Measurements from ENCODE around the gene GPC2. TPM values are rescaled to one million over a fixed set of nuclear protein-coding genes. Genes with fewer than 3 reads are reported as not detected.

Gene GPC2
- total RNA-seq, 1 experiment from 2014 or later: 45.2 TPM

GRCh38 chr7:100120733-100121036 is 56.5 kb downstream of the GPC2 start:
- no peak for TF ChIP-seq CTCF (conservative IDR thresholded peaks at IDR 0.05)
- H3K79me2 ChIP-seq (ENCODE audit: insufficient read depth, low read length): no peaks in the 10 kb centered on the region
- H4K8ac ChIP-seq (replicated peaks; ENCODE audit: insufficient read length, low read depth, low read length): no peak overlapping the region
- H4K5ac ChIP-seq (ENCODE audit: insufficient read length, low read depth, low read length): no peak overlapping the region
- H3K4me1 Mint-ChIP-seq: peaks cover 12 to 16% of the 10 kb centered on the region in 2 experiments
- H3K4me2 ChIP-seq (ENCODE audit: insufficient read depth, insufficient read length, low read length): peak overlapping the region; percentile 65
- H3K9ac ChIP-seq (ENCODE audit: extremely low read depth, insufficient read length, low read length): no peak overlapping the region
- H3K23ac ChIP-seq (ENCODE audit: insufficient read length, low read depth, low read length): no peak overlapping the region
- no peak overlapping the region for H2BK12ac ChIP-seq (ENCODE audit: insufficient read length, low read depth, low read length)
- no peaks in the 10 kb centered on the region for H3K27me3 Mint-ChIP-seq (ENCODE audit: low read depth)
- peaks cover 6 to 23% (median 17%) of the 10 kb centered on the region in 3 experiments; a peak in 5 of 7 replicates for H3K36me3 Mint-ChIP-seq (ENCODE audit: insufficient read depth in 1 of 3, low read depth in 3 of 3)
- no peak overlapping the region for H4K91ac ChIP-seq (ENCODE audit: insufficient read length, low read depth, low read length)
- H2AFZ ChIP-seq (ENCODE audit: low read length): no peak overlapping the region
- no peak overlapping the region for H2BK15ac ChIP-seq (ENCODE audit: low read depth, low read length)
- H3K23me2 ChIP-seq (ENCODE audit: insufficient read length, low read depth, low read length, poor library complexity, severe bottlenecking): peaks cover 5% of the 10 kb centered on the region
- H3K27ac ChIP-seq (ENCODE audit: insufficient read length, low read depth, low read length): no peak overlapping the region
- H3K18ac ChIP-seq (ENCODE audit: insufficient read length, low read depth, low read length): no peak overlapping the region
- H2BK20ac ChIP-seq (ENCODE audit: low read depth, low read length, poor library complexity, severe bottlenecking): no peak overlapping the region
- H3K79me1 ChIP-seq (ENCODE audit: insufficient read depth, low read depth, low read length, poor library complexity, severe bottlenecking): no peaks in the 10 kb centered on the region
- no CpG with 5 or more reads among the region's 1 CpG for WGBS (ENCODE audit: extremely low coverage, insufficient read length, low lambda C conversion rate)
- peak overlapping the region; percentile 96 to 98 for H3K4me3 Mint-ChIP-seq
- no peaks in the 10 kb centered on the region for H4K20me1 ChIP-seq (ENCODE audit: control insufficient read depth, insufficient read depth, insufficient read length)
- DNase-seq: no peak
- no peaks in the 10 kb centered on the region for H3K9me3 Mint-ChIP-seq
- no peaks in the 10 kb centered on the region for H3K27me3 ChIP-seq (ENCODE audit: insufficient read depth, low read length)
- H3K4ac ChIP-seq (ENCODE audit: low read depth, low read length): no peak overlapping the region
- H2AK5ac ChIP-seq (ENCODE audit: insufficient read length, low read length): no peak overlapping the region
- no peak overlapping the region for H2BK120ac ChIP-seq (ENCODE audit: low read depth, low read length, poor library complexity, severe bottlenecking)
- H3K27ac Mint-ChIP-seq: peak overlapping the region in 2 of 3 experiments; percentile 5 to 80; a peak in 3 of 7 replicates
- H3K56ac ChIP-seq (ENCODE audit: insufficient read length, low read depth, low read length): no peak overlapping the region
- H3T11ph ChIP-seq (ENCODE audit: low read length): no peak overlapping the region
- no peaks in the 10 kb centered on the region for H3K4me1 ChIP-seq (ENCODE audit: insufficient read depth, low read length)
- no peak overlapping the region for H3K14ac ChIP-seq (ENCODE audit: insufficient read depth, low read length)
- H3K9me3 ChIP-seq (ENCODE audit: control insufficient read depth, low read depth, low read length): no peaks in the 10 kb centered on the region
- H2BK5ac ChIP-seq (ENCODE audit: insufficient read length, low read length): no peak overlapping the region

Data from H9 (cell line).